Uterus (tissue), 4 donors: ENCODE results near the gene SLC22A12. TPM values are rescaled to one million over a fixed set of nuclear protein-coding genes. Genes with fewer than 3 reads are reported as not detected.

Experiments
- DNase-seq, 2 donors: peaks; one replicate each; pipeline ENCODE4 v3.0.0-alpha.2; 2019 to 2020
- H3K27ac ChIP-seq, 2 donors: fragments of 200-600 bp; sonication (generic); 1 replicate in 1 of 2; 2 replicates in 1 of 2; pipeline ENCODE4 v1.5.1; 2016 to 2018
- H3K27me3 ChIP-seq, 2 donors: fragments of 200-600 bp; sonication (generic); one replicate each; pipeline ENCODE4 v1.5.1; 2018 to 2019; ENCODE audit warnings: control low read depth in 1 of 2
- H3K36me3 ChIP-seq, 2 donors: fragments of 200-600 bp; sonication (generic); one replicate each; pipeline ENCODE4 v1.5.1; 2019; ENCODE audit warnings: control low read depth in 1 of 2
- H3K4me1 ChIP-seq, 2 donors: fragments of 200-600 bp; sonication (generic); one replicate each; pipeline ENCODE4 v1.5.1; 2018 to 2019; ENCODE audit warnings: control low read depth in 1 of 2
- H3K4me3 ChIP-seq, 2 donors: fragments of 200-600 bp; sonication (generic); 1 replicate in 1 of 2; 2 replicates in 1 of 2; pipeline ENCODE4 v1.5.1; 2018 to 2019; ENCODE audit warnings: mild to moderate bottlenecking in 1 of 2
- H3K9me3 ChIP-seq, 2 donors: fragments of 200-600 bp; sonication (generic); one replicate each; pipeline ENCODE4 v1.5.1; 2019; ENCODE audit warnings: control low read depth in 1 of 2
- CTCF ChIP-seq, 4 experiments: fragments of 200-600 bp in 2 of 4; fragments of 450-650 bp in 2 of 4; sonication (generic) in 2 of 4; IDR thresholded peaks; one replicate each; pipeline ENCODE4 v1.5.1; 2016 to 2019; ENCODE audit warnings: antibody characterized with exemption in 4 of 4, mild to moderate bottlenecking in 2 of 4, moderate library complexity in 1 of 4
- POLR2A ChIP-seq, 2 donors: fragments of 450-650 bp; IDR thresholded peaks; one replicate each; pipeline ENCODE4 v1.6.1; 2016; ENCODE audit warnings: antibody characterized with exemption in 2 of 2, mild to moderate bottlenecking in 1 of 2, moderate library complexity in 1 of 2
- intact Hi-C: fragments of 100-400 bp; cut with DNase I; formaldehyde crosslinking; loops from one replicate; pipeline ENCODE4 v1.15.1; 2023; ENCODE audit warnings: low total_unique reads
- total RNA-seq, 4 donors: library from RNA; depleted of rRNA in 3 of 4; stranded (reverse); fragments of >200 nt in 3 of 4; gene quantifications; one replicate each; pipeline versions ENCODE4 v1.1.0 to v1.2.4, GENCODE V29; 2014 to 2023
- donor health status: DM: yes; HTN: yes; CAD: no.

The SLC22A12 gene
- total RNA-seq, 4 donors from 2014 or later: not detected

DNA sequence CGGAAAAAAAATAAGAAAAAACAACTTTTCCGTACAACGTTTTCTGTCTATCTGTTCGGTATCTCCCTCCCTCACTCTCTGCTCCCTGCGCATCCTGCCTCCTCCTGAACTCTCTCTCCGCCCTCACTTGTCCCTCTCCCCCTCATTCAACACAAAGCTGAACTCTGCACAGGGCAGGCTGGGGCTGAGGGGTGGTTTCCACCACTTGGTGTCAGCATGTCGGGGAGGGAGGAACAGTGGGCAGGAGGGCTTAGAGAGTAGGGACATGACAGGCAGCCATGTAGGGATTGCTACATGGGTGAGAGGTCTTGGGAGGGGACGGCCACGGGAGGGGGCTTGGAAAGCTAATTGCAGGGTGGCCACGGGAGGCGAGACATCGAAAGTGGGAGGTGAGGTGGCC is 17.6 kb downstream of the SLC22A12 start:
- DNase-seq: peak in 1 of 2 donors; percentile 36
- TF ChIP-seq CTCF (IDR thresholded peaks at IDR 0.05) (no peak), POLR2A (IDR thresholded peaks at IDR 0.05) (no peak)
- H3K4me3 ChIP-seq: peak overlapping the region; percentile 24 to 25
- peak overlapping the region; percentile 65 to 71 for H3K27ac ChIP-seq
- H3K9me3 ChIP-seq: no peaks in the 10 kb centered on the region
- peaks cover 0 to 3% of the 10 kb centered on the region in 2 donors for H3K4me1 ChIP-seq
- intact Hi-C loops: no loop called here
- no peaks in the 10 kb centered on the region for H3K27me3 ChIP-seq
- H3K36me3 ChIP-seq: no peaks in the 10 kb centered on the region

DNA sequence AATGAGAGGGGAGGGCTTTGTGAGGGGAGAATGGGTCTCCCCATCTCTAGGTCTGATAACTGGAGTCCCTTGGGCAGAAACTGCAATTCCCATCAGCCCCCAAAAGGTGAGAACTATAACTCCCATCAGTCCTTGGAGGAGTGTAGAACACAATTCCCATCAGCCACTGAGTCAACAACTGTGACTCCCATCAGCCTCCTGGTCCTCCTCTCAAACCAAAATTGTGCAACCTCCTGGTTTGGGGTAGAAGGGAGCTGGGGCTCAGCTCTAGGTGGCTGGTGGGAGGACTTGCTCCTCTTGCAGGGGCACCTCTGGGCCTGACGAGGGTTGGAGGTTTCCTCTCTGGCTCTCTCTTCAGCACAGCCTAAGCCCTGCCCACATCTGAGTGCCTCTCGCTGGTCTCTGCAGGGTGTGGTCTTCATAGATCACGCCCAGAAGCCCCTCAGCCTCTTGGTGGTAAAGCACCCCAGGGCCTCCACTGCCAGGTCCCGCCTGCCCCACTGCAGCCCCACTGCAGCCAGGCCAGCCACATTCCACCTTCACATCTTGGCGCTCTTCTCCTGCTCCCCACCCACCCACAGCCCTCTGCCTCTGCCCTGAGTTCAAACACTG is 18.5 kb downstream of the SLC22A12 start:
- TF ChIP-seq CTCF (IDR thresholded peaks at IDR 0.05) (no peak), POLR2A (IDR thresholded peaks at IDR 0.05) (no peak)
- no peak overlapping the region for H3K27ac ChIP-seq
- H3K4me3 ChIP-seq: no peak overlapping the region
- H3K9me3 ChIP-seq: no peaks in the 10 kb centered on the region
- intact Hi-C loops: no loop called here
- no peak for DNase-seq
- no peaks in the 10 kb centered on the region for H3K27me3 ChIP-seq
- H3K4me1 ChIP-seq: peaks cover 0 to 3% of the 10 kb centered on the region in 2 donors
- no peaks in the 10 kb centered on the region for H3K36me3 ChIP-seq

- H3K36me3 ChIP-seq: no peaks in the 10 kb centered on the region
- H3K4me1 ChIP-seq: peaks cover 0 to 3% of the 10 kb centered on the region in 2 donors
- no peak overlapping the region for H3K4me3 ChIP-seq
- intact Hi-C loops: no loop called here
- no peak for DNase-seq
- TF ChIP-seq POLR2A (IDR thresholded peaks at IDR 0.05) (no peak), CTCF (IDR thresholded peaks at IDR 0.05) (no peak)
- no peaks in the 10 kb centered on the region for H3K27me3 ChIP-seq
- H3K27ac ChIP-seq: no peak overlapping the region
- H3K9me3 ChIP-seq: no peaks in the 10 kb centered on the region
These were observed 19.6 kb downstream of the SLC22A12 start for GRCh38 chr11:64610596-64610995.

GRCh38 chr11:64611176-64611575 is 20.2 kb downstream of the SLC22A12 start:
- no peaks in the 10 kb centered on the region for H3K36me3 ChIP-seq
- DNase-seq: no peak
- peaks cover 0 to 3% of the 10 kb centered on the region in 2 donors for H3K4me1 ChIP-seq
- no peak for TF ChIP-seq POLR2A (IDR thresholded peaks at IDR 0.05)
- no peak for TF ChIP-seq CTCF (IDR thresholded peaks at IDR 0.05)
- intact Hi-C loops: no loop called here
- H3K4me3 ChIP-seq: no peak overlapping the region
- no peak overlapping the region for H3K27ac ChIP-seq
- H3K27me3 ChIP-seq: no peaks in the 10 kb centered on the region
- H3K9me3 ChIP-seq: no peaks in the 10 kb centered on the region

DNA sequence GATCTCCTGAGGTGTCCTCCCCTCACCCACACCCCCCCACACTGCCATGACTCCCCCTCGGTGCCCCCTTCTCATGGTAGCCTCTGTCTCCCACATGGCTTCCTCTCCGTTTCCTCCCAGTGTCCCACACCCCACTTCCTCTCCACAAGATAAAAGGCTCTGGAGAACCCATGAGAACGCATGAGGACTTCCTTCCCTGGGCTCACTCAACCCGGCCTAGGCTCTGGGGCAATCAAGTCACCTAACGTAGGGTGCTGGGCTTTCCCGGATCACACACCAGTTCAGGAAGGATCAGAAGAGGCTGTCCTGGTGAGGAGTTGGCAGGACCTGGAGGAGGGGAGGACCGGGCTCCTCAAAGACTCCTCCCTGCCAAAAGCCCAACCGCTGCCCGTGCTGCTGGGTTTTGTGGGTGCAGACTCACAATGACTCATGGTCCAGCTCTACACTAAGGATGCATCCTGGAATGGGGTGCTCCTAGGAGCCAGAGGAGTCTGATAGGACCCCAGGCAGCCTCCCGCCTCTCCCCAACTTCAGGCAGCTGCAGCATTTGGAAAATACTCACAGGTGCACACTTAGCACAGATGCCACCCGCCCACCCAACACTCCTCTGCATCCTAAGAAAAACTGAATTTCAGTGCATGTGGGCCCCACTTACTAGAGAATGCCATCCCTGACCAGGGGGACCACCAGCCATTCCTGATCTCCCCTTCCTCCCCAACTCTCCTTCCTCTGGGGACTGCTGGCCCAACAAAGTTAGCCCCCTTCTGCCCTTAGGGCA is 21.0 kb downstream of the SLC22A12 start:
- H3K4me1 ChIP-seq: peaks cover 0 to 3% of the 10 kb centered on the region in 2 donors
- DNase-seq: no peak
- TF ChIP-seq POLR2A (IDR thresholded peaks at IDR 0.05) (no peak), CTCF (IDR thresholded peaks at IDR 0.05) (no peak)
- H3K4me3 ChIP-seq: no peak overlapping the region
- H3K9me3 ChIP-seq: no peaks in the 10 kb centered on the region
- no peak overlapping the region for H3K27ac ChIP-seq
- H3K36me3 ChIP-seq: no peaks in the 10 kb centered on the region
- intact Hi-C loops: no loop called here
- no peaks in the 10 kb centered on the region for H3K27me3 ChIP-seq
